Epithelial cell of esophagus (primary cell): ENCODE results near the gene AMH.

Experiments
- DNase-seq: peaks from one replicate; pipeline ENCODE4 v3.0.0; 2010; ENCODE audit warnings: low read depth
- H3K4me3 ChIP-seq: 2 replicates; pipeline ENCODE4 v1.5.1; 2011; ENCODE audit warnings: mild to moderate bottlenecking, low read length, control low read depth
- TF ChIP-seq, protein P1 (sequence below): IDR thresholded peaks from 2 replicates; pipeline ENCODE4 v1.5.1; 2011; ENCODE audit warnings: low read depth, mild to moderate bottlenecking, low read length, control low read depth, inconsistent platforms; ENCODE audit not compliant: insufficient read depth; ENCODE audit errors: missing control alignments

Gene AMH

GRCh38 chr19:2249880-2250765, 1.0 kb downstream of the AMH start:
- H3K4me3 ChIP-seq: no peak overlapping the region
- no peak for DNase-seq
- TF ChIP-seq, protein P1, sequence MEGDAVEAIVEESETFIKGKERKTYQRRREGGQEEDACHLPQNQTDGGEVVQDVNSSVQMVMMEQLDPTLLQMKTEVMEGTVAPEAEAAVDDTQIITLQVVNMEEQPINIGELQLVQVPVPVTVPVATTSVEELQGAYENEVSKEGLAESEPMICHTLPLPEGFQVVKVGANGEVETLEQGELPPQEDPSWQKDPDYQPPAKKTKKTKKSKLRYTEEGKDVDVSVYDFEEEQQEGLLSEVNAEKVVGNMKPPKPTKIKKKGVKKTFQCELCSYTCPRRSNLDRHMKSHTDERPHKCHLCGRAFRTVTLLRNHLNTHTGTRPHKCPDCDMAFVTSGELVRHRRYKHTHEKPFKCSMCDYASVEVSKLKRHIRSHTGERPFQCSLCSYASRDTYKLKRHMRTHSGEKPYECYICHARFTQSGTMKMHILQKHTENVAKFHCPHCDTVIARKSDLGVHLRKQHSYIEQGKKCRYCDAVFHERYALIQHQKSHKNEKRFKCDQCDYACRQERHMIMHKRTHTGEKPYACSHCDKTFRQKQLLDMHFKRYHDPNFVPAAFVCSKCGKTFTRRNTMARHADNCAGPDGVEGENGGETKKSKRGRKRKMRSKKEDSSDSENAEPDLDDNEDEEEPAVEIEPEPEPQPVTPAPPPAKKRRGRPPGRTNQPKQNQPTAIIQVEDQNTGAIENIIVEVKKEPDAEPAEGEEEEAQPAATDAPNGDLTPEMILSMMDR: no peak

DNA sequence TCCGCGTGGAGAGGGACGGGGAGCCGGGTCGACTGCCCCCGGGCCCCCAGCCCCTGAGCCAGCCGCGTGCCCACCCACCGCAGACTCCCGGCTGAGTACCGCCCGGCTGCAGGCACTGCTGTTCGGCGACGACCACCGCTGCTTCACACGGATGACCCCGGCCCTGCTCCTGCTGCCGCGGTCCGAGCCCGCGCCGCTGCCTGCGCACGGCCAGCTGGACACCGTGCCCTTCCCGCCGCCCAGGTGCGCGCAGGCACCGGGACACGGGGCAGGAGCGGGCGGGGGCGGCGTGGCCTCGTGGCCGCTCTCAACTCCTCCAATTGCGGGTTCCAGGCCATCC, 1.6 kb downstream of the AMH start:
- DNase-seq: no peak
- H3K4me3 ChIP-seq: no peak overlapping the region
- TF ChIP-seq, protein P1: no peak

DNA sequence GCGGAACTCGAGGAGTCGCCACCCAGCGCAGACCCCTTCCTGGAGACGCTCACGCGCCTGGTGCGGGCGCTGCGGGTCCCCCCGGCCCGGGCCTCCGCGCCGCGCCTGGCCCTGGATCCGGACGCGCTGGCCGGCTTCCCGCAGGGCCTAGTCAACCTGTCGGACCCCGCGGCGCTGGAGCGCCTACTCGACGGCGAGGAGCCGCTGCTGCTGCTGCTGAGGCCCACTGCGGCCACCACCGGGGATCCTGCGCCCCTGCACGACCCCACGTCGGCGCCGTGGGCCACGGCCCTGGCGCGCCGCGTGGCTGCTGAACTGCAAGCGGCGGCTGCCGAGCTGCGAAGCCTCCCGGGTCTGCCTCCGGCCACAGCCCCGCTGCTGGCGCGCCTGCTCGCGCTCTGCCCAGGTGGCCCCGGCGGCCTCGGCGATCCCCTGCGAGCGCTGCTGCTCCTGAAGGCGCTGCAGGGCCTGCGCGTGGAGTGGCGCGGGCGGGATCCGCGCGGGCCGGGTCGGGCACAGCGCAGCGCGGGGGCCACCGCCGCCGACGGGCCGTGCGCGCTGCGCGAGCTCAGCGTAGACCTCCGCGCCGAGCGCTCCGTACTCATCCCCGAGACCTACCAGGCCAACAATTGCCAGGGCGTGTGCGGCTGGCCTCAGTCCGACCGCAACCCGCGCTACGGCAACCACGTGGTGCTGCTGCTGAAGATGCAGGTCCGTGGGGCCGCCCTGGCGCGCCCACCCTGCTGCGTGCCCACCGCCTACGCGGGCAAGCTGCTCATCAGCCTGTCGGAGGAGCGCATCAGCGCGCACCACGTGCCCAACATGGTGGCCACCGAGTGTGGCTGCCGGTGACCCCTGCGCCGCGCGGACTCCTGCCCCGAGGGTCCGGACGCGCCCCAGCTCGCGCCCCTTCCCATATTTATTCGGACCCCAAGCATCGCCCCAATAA, 2.3 kb downstream of the AMH start:
- TF ChIP-seq, protein P1: no peak
- DNase-seq: no peak
- H3K4me3 ChIP-seq: no peak overlapping the region

DNA sequence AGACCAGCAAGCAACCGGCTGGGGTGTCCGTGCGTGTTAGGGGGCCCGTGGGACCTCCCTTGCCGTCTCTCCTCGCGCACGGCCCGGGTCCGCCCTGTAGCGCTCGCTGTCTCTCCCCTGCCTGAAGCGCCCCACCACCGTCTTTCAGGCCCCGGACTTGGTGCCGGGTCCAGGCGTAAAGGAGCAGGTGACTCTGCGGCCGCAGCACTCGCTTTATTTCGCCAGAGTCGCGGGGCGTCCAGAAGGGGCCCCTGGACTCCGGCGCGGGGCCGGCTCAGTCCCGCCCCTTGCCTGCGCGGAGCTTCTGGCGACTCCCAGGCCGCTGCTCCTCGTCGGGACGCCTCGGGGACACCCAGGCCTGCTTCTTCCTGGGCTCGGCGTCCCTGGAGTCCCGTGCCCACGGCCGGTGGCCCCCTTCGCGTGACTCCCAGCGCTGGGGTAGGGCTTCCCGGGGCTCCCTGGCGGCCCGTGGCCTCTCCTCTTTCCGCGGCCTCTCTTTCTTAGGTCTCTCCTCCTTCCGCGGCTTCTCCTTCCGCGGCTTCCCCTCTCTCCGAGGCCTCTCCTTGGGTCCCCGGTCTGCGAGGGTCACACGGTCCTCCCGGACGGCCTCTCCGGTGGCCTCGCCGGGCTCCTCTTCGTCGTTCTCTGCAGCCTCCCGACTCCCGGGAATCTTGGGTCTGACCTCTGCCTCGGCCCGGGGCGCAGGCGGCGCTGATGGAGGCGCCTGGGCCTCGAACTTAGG, 3.1 kb downstream of the AMH start:
- DNase-seq: no peak
- no peak overlapping the region for H3K4me3 ChIP-seq
- TF ChIP-seq, protein P1: no peak

DNA sequence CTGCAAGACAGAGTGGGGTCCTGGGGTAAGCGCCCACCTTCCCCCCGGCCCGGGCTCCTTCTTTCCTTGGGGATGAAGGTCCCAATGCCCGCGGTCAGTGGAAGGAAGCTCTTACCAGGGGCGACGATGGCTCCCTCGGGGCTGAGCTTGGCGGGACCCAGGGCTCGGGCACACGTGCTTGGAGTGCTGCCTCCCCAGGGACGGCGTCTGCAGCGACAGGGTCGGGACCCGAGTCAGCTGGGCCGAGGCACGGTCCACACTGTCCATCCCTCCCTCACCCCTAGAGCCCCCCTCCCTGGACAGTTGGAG, 3.6 kb downstream of the AMH start:
- H3K4me3 ChIP-seq: no peak overlapping the region
- DNase-seq: no peak
- TF ChIP-seq, protein P1: no peak

DNA sequence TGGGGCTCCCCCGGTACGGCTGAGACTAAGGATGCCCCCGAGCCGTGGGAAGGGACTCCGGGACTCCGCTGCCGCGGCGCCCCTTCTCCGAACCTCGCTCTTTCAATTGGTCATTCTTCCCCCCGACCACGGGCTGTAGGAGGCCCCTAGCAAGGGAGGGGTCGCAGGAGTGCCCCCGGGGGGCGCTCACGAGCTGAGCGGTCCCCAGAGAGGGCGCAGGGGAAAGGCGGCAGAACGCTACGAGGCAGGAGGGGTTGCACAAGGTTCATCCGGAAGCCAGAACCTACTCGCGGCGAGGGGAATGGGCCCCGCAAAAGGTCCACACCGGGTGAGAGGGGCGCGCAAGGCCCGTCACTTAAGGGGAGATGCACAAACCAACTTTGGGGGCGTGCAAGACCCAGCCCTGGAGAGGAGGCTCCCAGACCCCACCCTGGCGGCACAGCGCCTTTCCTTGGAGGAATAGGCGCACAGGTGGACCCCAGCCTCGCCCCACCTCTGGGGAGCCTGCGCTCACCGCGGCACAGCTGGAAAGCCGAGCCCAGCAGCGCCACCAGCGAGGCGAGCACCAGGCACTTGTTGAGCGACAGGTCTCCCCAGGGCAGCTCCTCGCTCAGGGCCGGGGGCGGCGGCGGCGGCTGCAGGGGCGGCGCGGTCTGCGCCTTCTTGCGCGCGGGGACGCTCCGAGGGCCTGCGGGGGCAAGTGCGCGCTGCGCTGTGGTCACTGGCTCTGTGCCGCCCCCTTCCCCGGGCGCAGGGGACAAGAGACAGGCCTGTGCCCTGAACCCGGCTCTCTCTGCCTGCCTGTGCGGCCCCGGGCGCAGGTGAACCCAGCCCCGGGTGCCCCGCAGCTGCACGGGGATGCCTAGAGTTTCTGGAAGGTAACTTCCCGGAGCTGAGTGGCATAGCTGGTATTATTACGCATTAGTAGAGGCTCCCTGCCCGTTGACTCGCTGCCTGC, 4.3 kb downstream of the AMH start:
- H3K4me3 ChIP-seq: no peak overlapping the region
- DNase-seq: no peak
- TF ChIP-seq, protein P1: no peak
